Left ventricle myocardium inferior (tissue), 1 donor: ENCODE results near the gene SAMD10. TPM values are rescaled to one million over a fixed set of nuclear protein-coding genes. Genes with fewer than 3 reads are reported as not detected.
A peak's percentile ranks its signal among the peaks of the same experiment; 100 is the strongest.
"Not testable (repeated sequence)": the region's sequence is repeated elsewhere in the genome, so short reads cannot be mapped to it uniquely, and the experiment has no call there.

Experiments used
- DNase-seq: peaks from one replicate; pipeline ENCODE4 v3.0.0-alpha.2; 2020
- H3K27ac ChIP-seq: fragments of 200-600 bp; replicated peaks from 2 replicates; pipeline ENCODE4 v1.8.0; 2021
- H3K27me3 ChIP-seq: fragments of 200-600 bp; 2 replicates; pipeline ENCODE4 v1.8.0; 2021; ENCODE audit warnings: low read depth
- H3K36me3 ChIP-seq: fragments of 200-600 bp; 2 replicates; pipeline ENCODE4 v1.8.0; 2021
- H3K4me1 ChIP-seq: fragments of 200-600 bp; 2 replicates; pipeline ENCODE4 v1.8.0; 2021
- H3K4me3 ChIP-seq: fragments of 200-600 bp; 2 replicates; pipeline ENCODE4 v1.8.0; 2021; ENCODE audit warnings: mild to moderate bottlenecking, moderate library complexity
- H3K9me3 ChIP-seq: fragments of 200-600 bp; replicated peaks from 2 replicates; pipeline ENCODE4 v1.8.0; 2021
- CTCF ChIP-seq: fragments of 200-600 bp; IDR thresholded peaks from 2 replicates; pipeline ENCODE4 v1.8.0; 2021; ENCODE audit warnings: antibody characterized with exemption, mild to moderate bottlenecking, borderline replicate concordance
- intact Hi-C: fragments of 100-400 bp; cut with micrococcal nuclease; formaldehyde crosslinking; loops from one replicate; pipeline ENCODE4 v1.11.0; 2022
- total RNA-seq: library from RNA; stranded (reverse); fragmentation: NEBNext Ultra II Directional; extraction: Animal tissue kit (Norgen Biotek cat#: 25700); gene quantifications from one replicate; pipeline ENCODE4 v1.2.1, GENCODE V29; 2021
- donor health status: DM: no; HTN: yes; CAD: no; lungs with severe emphysema.

The SAMD10 gene
- total RNA-seq, 1 donor from 2014 or later, result 5.6 TPM

GRCh38 chr20:63963784-63964301 lies 15.6 kb downstream of the SAMD10 start:
- intact Hi-C loops, result no loop called here
- Histone ChIP-seq H3K4me3 (no peak overlapping the region), H3K4me1 (peaks cover 12% of the 10 kb centered on the region), H3K36me3 (peaks cover 61% of the 10 kb centered on the region), H3K27ac (no peak overlapping the region), H3K9me3 (no peaks in the 10 kb centered on the region), H3K27me3 (no peaks in the 10 kb centered on the region)
- peak; percentile 12 for DNase-seq
- TF ChIP-seq CTCF, result no peak

- Histone ChIP-seq H3K4me1 (peaks cover 7% of the 10 kb centered on the region), H3K27ac (no peak overlapping the region), H3K4me3 (no peak overlapping the region), H3K9me3 (no peaks in the 10 kb centered on the region), H3K36me3 (peaks cover 61% of the 10 kb centered on the region), H3K27me3 (no peaks in the 10 kb centered on the region)
- intact Hi-C loops, result no loop called here
- TF ChIP-seq CTCF, result no peak
- DNase-seq, result peak; percentile 12
Measured at GRCh38 chr20:63963348-63963741, 16.1 kb downstream of the SAMD10 start.

GRCh38 chr20:63962426-63963347 lies 16.8 kb downstream of the SAMD10 start:
- no peaks in the 10 kb centered on the region for H3K9me3 ChIP-seq
- peaks cover 61% of the 10 kb centered on the region for H3K36me3 ChIP-seq
- DNase-seq, result peak; percentile 16
- H3K27ac ChIP-seq, result no peak overlapping the region
- no peaks in the 10 kb centered on the region for H3K27me3 ChIP-seq
- intact Hi-C loops, result no loop called here
- H3K4me3 ChIP-seq, result no peak overlapping the region
- H3K4me1 ChIP-seq, result peaks cover 4% of the 10 kb centered on the region
- no peak for TF ChIP-seq CTCF

- TF ChIP-seq CTCF, result no peak
- Histone ChIP-seq H3K4me1 (peaks cover 12% of the 10 kb centered on the region), H3K36me3 (peaks cover 56% of the 10 kb centered on the region), H3K27me3 (no peaks in the 10 kb centered on the region), H3K9me3 (no peaks in the 10 kb centered on the region), H3K4me3 (no peak overlapping the region), H3K27ac (no peak overlapping the region)
- intact Hi-C loops, result no loop called here
- DNase-seq, result peak; percentile 13
Measured at GRCh38 chr20:63961664-63962425, 17.6 kb downstream of the SAMD10 start.

GRCh38 chr20:63960654-63961621 lies 18.5 kb downstream of the SAMD10 start:
- DNase-seq, H3K9me3 ChIP-seq, intact Hi-C loops, H3K4me3 ChIP-seq, H3K27me3 ChIP-seq, H3K27ac ChIP-seq: not testable (repeated sequence)
- H3K36me3 ChIP-seq, result peaks cover 47% of the 10 kb centered on the region
- peaks cover 18% of the 10 kb centered on the region for H3K4me1 ChIP-seq
